ENCODE measurements around the gene LONRF2. TPM values are rescaled to one million over a fixed set of nuclear protein-coding genes. Genes with fewer than 3 reads are reported as not detected.

Gene LONRF2
- total RNA-seq, 1 experiment from 2014 or later, result 3.5 TPM

DNA sequence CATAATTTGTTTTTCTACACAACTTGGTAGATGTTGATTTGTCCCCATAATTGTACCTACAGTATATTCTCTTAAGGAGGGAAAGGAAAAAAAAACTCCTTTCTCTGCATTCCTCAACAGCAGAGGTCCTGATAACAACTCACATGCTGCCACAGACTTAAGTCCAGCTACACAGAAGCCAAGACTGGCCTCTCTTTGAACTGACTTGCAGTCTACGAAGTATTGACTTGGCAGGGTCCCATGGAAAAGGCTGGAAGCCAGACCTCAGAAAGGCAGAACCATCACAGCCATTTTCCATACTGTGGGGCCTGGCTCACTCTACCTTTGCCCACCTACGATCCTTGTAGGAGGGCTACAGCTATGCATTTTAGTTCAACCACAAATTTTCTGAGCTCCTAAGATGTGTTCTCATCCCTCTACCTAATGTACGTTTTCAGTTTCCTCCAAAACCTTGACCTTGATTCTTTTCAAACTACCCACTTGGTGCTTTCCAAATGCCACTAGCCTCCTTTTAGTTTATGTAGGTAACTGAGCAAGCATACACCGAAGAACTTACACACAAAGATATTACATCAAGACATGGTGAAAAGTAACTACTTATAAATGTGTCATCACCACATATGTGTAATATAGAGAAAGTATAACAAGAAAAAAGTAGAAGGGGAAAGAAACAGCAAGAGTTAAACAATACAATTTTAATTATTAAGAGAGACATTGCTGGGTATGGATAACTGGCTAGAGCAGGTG lies 12.2 kb downstream of the LONRF2 start:
- Histone ChIP-seq H3K4me1 (ENCODE audit: insufficient read depth, low read length, poor library complexity, severe bottlenecking) (no peaks in the 10 kb centered on the region), H3K36me3 (ENCODE audit: insufficient read depth, low read length, poor library complexity, severe bottlenecking) (no peaks in the 10 kb centered on the region), H3K27me3 (replicated peaks; ENCODE audit: insufficient read depth, low read depth, low read length, poor library complexity) (no peaks in the 10 kb centered on the region), H3K9me3 (ENCODE audit: low read depth, low read length, poor library complexity, severe bottlenecking) (no peaks in the 10 kb centered on the region), H3K4me3 (ENCODE audit: low read depth, low read length, poor library complexity, severe bottlenecking) (no peak overlapping the region), H3K27ac (ENCODE audit: low read depth, low read length, poor library complexity, severe bottlenecking) (no peak overlapping the region)
- no TSS peak for BruUV-seq (replicated peaks)
- CTCF ChIA-PET, result no interaction called here
- intact Hi-C loops (cut with micrococcal nuclease; ENCODE audit: unreplicated experiment), result no loop called here
- POLR2A ChIA-PET (ENCODE audit: low non-redundant PET), result no interaction called here
- TF ChIP-seq EZH2 (IDR thresholded peaks at IDR 0.05; ENCODE audit: borderline replicate concordance, low read depth, low read length, poor library complexity, severe bottlenecking), result no peak
- TF ChIP-seq, protein P1, sequence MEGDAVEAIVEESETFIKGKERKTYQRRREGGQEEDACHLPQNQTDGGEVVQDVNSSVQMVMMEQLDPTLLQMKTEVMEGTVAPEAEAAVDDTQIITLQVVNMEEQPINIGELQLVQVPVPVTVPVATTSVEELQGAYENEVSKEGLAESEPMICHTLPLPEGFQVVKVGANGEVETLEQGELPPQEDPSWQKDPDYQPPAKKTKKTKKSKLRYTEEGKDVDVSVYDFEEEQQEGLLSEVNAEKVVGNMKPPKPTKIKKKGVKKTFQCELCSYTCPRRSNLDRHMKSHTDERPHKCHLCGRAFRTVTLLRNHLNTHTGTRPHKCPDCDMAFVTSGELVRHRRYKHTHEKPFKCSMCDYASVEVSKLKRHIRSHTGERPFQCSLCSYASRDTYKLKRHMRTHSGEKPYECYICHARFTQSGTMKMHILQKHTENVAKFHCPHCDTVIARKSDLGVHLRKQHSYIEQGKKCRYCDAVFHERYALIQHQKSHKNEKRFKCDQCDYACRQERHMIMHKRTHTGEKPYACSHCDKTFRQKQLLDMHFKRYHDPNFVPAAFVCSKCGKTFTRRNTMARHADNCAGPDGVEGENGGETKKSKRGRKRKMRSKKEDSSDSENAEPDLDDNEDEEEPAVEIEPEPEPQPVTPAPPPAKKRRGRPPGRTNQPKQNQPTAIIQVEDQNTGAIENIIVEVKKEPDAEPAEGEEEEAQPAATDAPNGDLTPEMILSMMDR (conservative IDR thresholded peaks at IDR 0.05; ENCODE audit: low read depth, low read length), result no peak
- DNase-seq (ENCODE audit: low spot score), result no peak

DNA sequence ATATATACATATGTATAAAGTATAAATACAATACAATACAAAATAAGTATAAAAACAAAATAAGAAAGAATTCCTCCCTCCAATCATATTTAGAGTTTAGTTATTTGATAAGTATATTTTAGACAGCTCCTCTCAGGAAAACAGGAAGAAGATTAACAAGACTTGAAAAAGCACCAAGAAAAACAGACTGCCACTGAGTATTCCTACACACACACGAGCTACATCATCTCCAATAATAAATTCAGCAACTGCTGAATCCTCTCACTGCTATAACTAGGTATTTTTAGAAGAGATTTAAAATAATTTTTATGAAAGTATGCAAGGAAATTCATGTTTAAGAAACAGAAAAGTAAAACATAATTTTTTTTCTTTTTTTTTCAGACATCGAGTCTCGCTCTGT lies 13.0 kb downstream of the LONRF2 start:
- no peak for DNase-seq (ENCODE audit: low spot score)
- no peaks in the 10 kb centered on the region for H3K9me3 ChIP-seq (ENCODE audit: low read depth, low read length, poor library complexity, severe bottlenecking)
- H3K27me3 ChIP-seq (replicated peaks; ENCODE audit: insufficient read depth, low read depth, low read length, poor library complexity), result no peaks in the 10 kb centered on the region
- CTCF ChIA-PET, result no interaction called here
- H3K27ac ChIP-seq (ENCODE audit: low read depth, low read length, poor library complexity, severe bottlenecking), result no peak overlapping the region
- H3K36me3 ChIP-seq (ENCODE audit: insufficient read depth, low read length, poor library complexity, severe bottlenecking), result no peaks in the 10 kb centered on the region
- TF ChIP-seq, protein P1 (conservative IDR thresholded peaks at IDR 0.05; ENCODE audit: low read depth, low read length), result no peak
- TF ChIP-seq EZH2 (IDR thresholded peaks at IDR 0.05; ENCODE audit: borderline replicate concordance, low read depth, low read length, poor library complexity, severe bottlenecking), result no peak
- H3K4me1 ChIP-seq (ENCODE audit: insufficient read depth, low read length, poor library complexity, severe bottlenecking), result no peaks in the 10 kb centered on the region
- no peak overlapping the region for H3K4me3 ChIP-seq (ENCODE audit: low read depth, low read length, poor library complexity, severe bottlenecking)
- no TSS peak for BruUV-seq (replicated peaks)
- intact Hi-C loops (cut with micrococcal nuclease; ENCODE audit: unreplicated experiment), result no loop called here
- POLR2A ChIA-PET (ENCODE audit: low non-redundant PET), result no interaction called here

DNA sequence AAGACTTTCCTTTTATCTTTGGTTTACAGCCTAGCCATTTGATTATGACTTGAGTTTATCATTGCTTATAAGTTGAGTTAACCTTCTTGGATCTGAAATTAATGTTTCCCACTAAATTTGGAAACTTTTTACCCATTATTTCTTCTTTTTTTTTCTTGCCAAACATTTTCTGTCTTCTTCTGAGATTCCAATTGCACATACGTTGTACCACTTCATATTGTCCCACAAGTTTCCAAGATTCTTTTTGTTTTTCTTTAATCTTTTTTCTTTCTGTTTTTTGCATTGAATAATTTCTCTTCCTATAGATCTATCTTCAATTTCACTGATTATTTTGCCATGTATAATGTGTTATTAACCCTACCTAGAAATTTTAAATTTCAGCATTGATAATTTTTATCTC lies 18.6 kb downstream of the LONRF2 start:
- no TSS peak for BruUV-seq (replicated peaks)
- TF ChIP-seq, protein P1 (conservative IDR thresholded peaks at IDR 0.05; ENCODE audit: low read depth, low read length), result no peak
- no peak for TF ChIP-seq EZH2 (IDR thresholded peaks at IDR 0.05; ENCODE audit: borderline replicate concordance, low read depth, low read length, poor library complexity, severe bottlenecking)
- H3K4me3 ChIP-seq (ENCODE audit: low read depth, low read length, poor library complexity, severe bottlenecking), result no peak overlapping the region
- H3K4me1 ChIP-seq (ENCODE audit: insufficient read depth, low read length, poor library complexity, severe bottlenecking), result no peaks in the 10 kb centered on the region
- H3K36me3 ChIP-seq (ENCODE audit: insufficient read depth, low read length, poor library complexity, severe bottlenecking), result no peaks in the 10 kb centered on the region
- intact Hi-C loops (cut with micrococcal nuclease; ENCODE audit: unreplicated experiment), result no loop called here
- ChIA-PET POLR2A (ENCODE audit: low non-redundant PET) (no interaction called here), CTCF (no interaction called here)
- no peaks in the 10 kb centered on the region for H3K27me3 ChIP-seq (replicated peaks; ENCODE audit: insufficient read depth, low read depth, low read length, poor library complexity)
- no peak overlapping the region for H3K27ac ChIP-seq (ENCODE audit: low read depth, low read length, poor library complexity, severe bottlenecking)
- no peaks in the 10 kb centered on the region for H3K9me3 ChIP-seq (ENCODE audit: low read depth, low read length, poor library complexity, severe bottlenecking)
- DNase-seq (ENCODE audit: low spot score), result no peak
